Gastrocnemius medialis (tissue), 4 donors: ENCODE results near the gene SFMBT2. TPM values are rescaled to one million over a fixed set of nuclear protein-coding genes. Genes with fewer than 3 reads are reported as not detected.

Source experiments
- ATAC-seq, 2 donors: fragments of 150-250 bp; one replicate each; pipeline ENCODE4 v1.9.1; 2016
- DNase-seq, 2 donors: peaks; one replicate each; pipeline ENCODE4 v3.0.0-alpha.2; 2019
- H3K27ac ChIP-seq, 4 donors: fragments of 200-600 bp; sonication (generic); 1 replicate in 1 of 4; 2 replicates in 3 of 4; pipeline ENCODE4 v1.5.1; 2016 to 2018; ENCODE audit warnings: mild to moderate bottlenecking in 2 of 4, moderate library complexity in 1 of 4
- H3K27me3 ChIP-seq, 3 donors: fragments of 200-600 bp; sonication (generic) in 2 of 3; 1 replicate in 1 of 3; 2 replicates in 2 of 3; pipeline versions ENCODE4 v1.5.1 to v1.6.0; 2016 to 2019; ENCODE audit warnings: mild to moderate bottlenecking in 1 of 3, moderate library complexity in 1 of 3
- H3K36me3 ChIP-seq, 2 donors: fragments of 200-600 bp; sonication (generic) in 1 of 2; one replicate each; pipeline ENCODE4 v1.5.1; 2017 to 2018
- H3K4me1 ChIP-seq, 2 donors: fragments of 200-600 bp; sonication (generic) in 1 of 2; one replicate each; pipeline ENCODE4 v1.5.1; 2016 to 2017; ENCODE audit warnings: mild to moderate bottlenecking in 2 of 2
- H3K4me3 ChIP-seq, 4 donors: fragments of 200-600 bp; sonication (generic) in 3 of 4; 1 replicate in 1 of 4; 2 replicates in 3 of 4; pipeline ENCODE4 v1.5.1; 2016 to 2019; ENCODE audit warnings: mild to moderate bottlenecking in 2 of 4
- H3K9me3 ChIP-seq, 3 donors: fragments of 200-600 bp; sonication (generic) in 2 of 3; 1 replicate in 1 of 3; 2 replicates in 2 of 3; pipeline ENCODE4 v1.5.1; 2016 to 2019
- CTCF ChIP-seq, 5 experiments: fragments of 450-650 bp in 3 of 5; fragments of 200-600 bp in 2 of 5; sonication (generic) in 2 of 5; IDR thresholded peaks in 4 of 5; conservative IDR thresholded peaks in 1 of 5; 1 replicate in 4 of 5; 2 replicates in 1 of 5; pipeline ENCODE4 v1.5.1; 2016 to 2019; ENCODE audit warnings: antibody characterized with exemption in 5 of 5, mild to moderate bottlenecking in 3 of 5, moderate library complexity in 3 of 5
- POLR2A ChIP-seq, 2 donors: fragments of 450-650 bp; IDR thresholded peaks; one replicate each; pipeline ENCODE4 v1.6.1; 2017; ENCODE audit warnings: antibody characterized with exemption in 2 of 2, mild to moderate bottlenecking in 2 of 2, moderate library complexity in 2 of 2
- in situ Hi-C, 4 donors: fragments of 200-750 bp; cut with MboI; loops; one replicate each; pipeline versions ENCODE4 v1.15.0 to v1.8.0; 2017; ENCODE audit warnings: low sequenced_read_pairs in 4 of 4
- intact Hi-C: fragments of 100-400 bp; cut with DNase I; formaldehyde crosslinking; loops from one replicate; pipeline ENCODE4 v1.15.1; 2023; ENCODE audit warnings: low total_unique reads
- total RNA-seq, 4 donors: library from RNA; depleted of rRNA; stranded (reverse); fragments of >200 nt; gene quantifications; one replicate each; pipeline versions ENCODE4 v1.1.0 to v1.2.3, GENCODE V29; 2016

SFMBT2 gene
- total RNA-seq, 4 donors from 2014 or later: 1.1 to 6.9 (median 2.1) TPM

- Histone ChIP-seq H3K4me1 (no peaks in the 10 kb centered on the region), H3K4me3 (no peak overlapping the region), H3K27ac (no peak overlapping the region), H3K27me3 (peaks cover 0 to 8% (median 0%) of the 10 kb centered on the region in 3 donors), H3K9me3 (no peaks in the 10 kb centered on the region), H3K36me3 (no peaks in the 10 kb centered on the region)
- intact Hi-C loops (no loop called here), in situ Hi-C loops (no loop called here)
- DNase-seq (no peak), ATAC-seq (no peak)
- no peak for TF ChIP-seq POLR2A (IDR thresholded peaks at IDR 0.05)
- TF ChIP-seq CTCF (IDR thresholded peaks at IDR 0.05 in 4 of 5, conservative IDR thresholded peaks at IDR 0.05 in 1 of 5): no peak
These were observed 30.7 kb upstream of the SFMBT2 start for GRCh38 chr10:7441403-7442147.

- no peak for DNase-seq
- Histone ChIP-seq H3K27me3 (peaks cover 0 to 8% (median 0%) of the 10 kb centered on the region in 3 donors), H3K27ac (no peak overlapping the region), H3K4me1 (no peaks in the 10 kb centered on the region), H3K9me3 (no peaks in the 10 kb centered on the region), H3K4me3 (no peak overlapping the region), H3K36me3 (no peaks in the 10 kb centered on the region)
- TF ChIP-seq CTCF (IDR thresholded peaks at IDR 0.05 in 4 of 5, conservative IDR thresholded peaks at IDR 0.05 in 1 of 5) (no peak), POLR2A (IDR thresholded peaks at IDR 0.05) (no peak)
- in situ Hi-C loops: no loop called here
- ATAC-seq: no peak
- intact Hi-C loops: no loop called here
These were observed 28.9 kb upstream of the SFMBT2 start for GRCh38 chr10:7439696-7440095.

GRCh38 chr10:7438196-7438986, 27.6 kb upstream of the SFMBT2 start:
- H3K4me1 ChIP-seq: no peaks in the 10 kb centered on the region
- intact Hi-C loops (no loop called here), in situ Hi-C loops (no loop called here)
- H3K27me3 ChIP-seq: peaks cover 0 to 8% (median 0%) of the 10 kb centered on the region in 3 donors
- H3K4me3 ChIP-seq: no peak overlapping the region
- no peak overlapping the region for H3K27ac ChIP-seq
- DNase-seq (no peak), ATAC-seq (no peak)
- TF ChIP-seq POLR2A (IDR thresholded peaks at IDR 0.05) (no peak), CTCF (IDR thresholded peaks at IDR 0.05 in 4 of 5, conservative IDR thresholded peaks at IDR 0.05 in 1 of 5) (no peak)
- H3K36me3 ChIP-seq: no peaks in the 10 kb centered on the region
- no peaks in the 10 kb centered on the region for H3K9me3 ChIP-seq

- Histone ChIP-seq H3K27ac (no peak overlapping the region), H3K4me3 (no peak overlapping the region), H3K36me3 (no peaks in the 10 kb centered on the region), H3K27me3 (peaks cover 0 to 8% (median 0%) of the 10 kb centered on the region in 3 donors), H3K4me1 (no peaks in the 10 kb centered on the region), H3K9me3 (no peaks in the 10 kb centered on the region)
- no peak for TF ChIP-seq POLR2A (IDR thresholded peaks at IDR 0.05)
- TF ChIP-seq CTCF (IDR thresholded peaks at IDR 0.05 in 4 of 5, conservative IDR thresholded peaks at IDR 0.05 in 1 of 5): no peak
- intact Hi-C loops (no loop called here), in situ Hi-C loops (no loop called here)
- ATAC-seq (no peak), DNase-seq (no peak)
These were observed 25.8 kb upstream of the SFMBT2 start for GRCh38 chr10:7436490-7437100.
